T47D (cell line): ENCODE data around the gene PHF24.
"Not testable (repeated sequence)": the region's sequence is repeated elsewhere in the genome, so short reads cannot be mapped to it uniquely, and the experiment has no call there.

Source experiments
- DNase-seq, 2 experiments: peaks; one replicate each; pipeline versions ENCODE4 v3.0.0 to v3.0.0-alpha.2; 2011 to 2012; ENCODE audit warnings: low read depth in 1 of 2, low spot score in 1 of 2
- JUND ChIP-seq: IDR thresholded peaks from 2 replicates; pipeline ENCODE4 v1.6.1; 2012; ENCODE audit warnings: low read depth
- in situ Hi-C: cut with HindIII; loops from 2 replicates; pipeline ENCODE4 v1.10.0; 2016; ENCODE audit warnings: low sequenced_read_pairs, low pct_unique_long_range_greater_than_20kb

Gene PHF24

GRCh38 chr9:35010351-35010958, 52.4 kb downstream of the PHF24 start:
- TF ChIP-seq JUND: no peak
- in situ Hi-C loops: no loop called here
- DNase-seq: no peak

GRCh38 chr9:35014517-35014916, 56.4 kb downstream of the PHF24 start:
- TF ChIP-seq JUND: no peak
- in situ Hi-C loops: no loop called here
- no peak for DNase-seq

GRCh38 chr9:35023443-35023842, 65.4 kb downstream of the PHF24 start:
- DNase-seq, in situ Hi-C loops: not testable (repeated sequence)

- TF ChIP-seq JUND: no peak
- no peak for DNase-seq
- in situ Hi-C loops: no loop called here
Observed at GRCh38 chr9:35026671-35027070, 68.6 kb downstream of the PHF24 start.

GRCh38 chr9:35027374-35027773, 69.3 kb downstream of the PHF24 start:
- DNase-seq: no peak
- no peak for TF ChIP-seq JUND
- in situ Hi-C loops: no loop called here

GRCh38 chr9:35027860-35028259, 69.8 kb downstream of the PHF24 start:
- DNase-seq: no peak
- TF ChIP-seq JUND: no peak
- in situ Hi-C loops: no loop called here

GRCh38 chr9:35028341-35028740, 70.3 kb downstream of the PHF24 start:
- DNase-seq: no peak
- in situ Hi-C loops: no loop called here
- no peak for TF ChIP-seq JUND

- in situ Hi-C loops: no loop called here
- DNase-seq: no peak
- no peak for TF ChIP-seq JUND
Observed at GRCh38 chr9:35029241-35029640, 71.2 kb downstream of the PHF24 start.

- in situ Hi-C loops: no loop called here
- peak in 1 of 2 experiments; percentile 55 for DNase-seq
- TF ChIP-seq JUND: no peak
Observed at GRCh38 chr9:35029852-35030251, 71.8 kb downstream of the PHF24 start.
